Activated CD4-positive, alpha-beta T cell treated with anti-CD3 and anti-CD28 coated beads, Interleukin-10, Interleukin-2, amounts not matched to agents 100 ng/mL and 50 ng/mL, durations not matched to agents 16 hours and 8 hours (primary cell): ENCODE data around the gene SSC5D.

Experiments
- DNase-seq: peaks from one replicate; pipeline ENCODE4 v3.0.0-alpha.2; 2020

The SSC5D gene

GRCh38 chr19:55474269-55475265 is 13.7 kb upstream of the SSC5D start:
- DNase-seq, result no peak

DNA sequence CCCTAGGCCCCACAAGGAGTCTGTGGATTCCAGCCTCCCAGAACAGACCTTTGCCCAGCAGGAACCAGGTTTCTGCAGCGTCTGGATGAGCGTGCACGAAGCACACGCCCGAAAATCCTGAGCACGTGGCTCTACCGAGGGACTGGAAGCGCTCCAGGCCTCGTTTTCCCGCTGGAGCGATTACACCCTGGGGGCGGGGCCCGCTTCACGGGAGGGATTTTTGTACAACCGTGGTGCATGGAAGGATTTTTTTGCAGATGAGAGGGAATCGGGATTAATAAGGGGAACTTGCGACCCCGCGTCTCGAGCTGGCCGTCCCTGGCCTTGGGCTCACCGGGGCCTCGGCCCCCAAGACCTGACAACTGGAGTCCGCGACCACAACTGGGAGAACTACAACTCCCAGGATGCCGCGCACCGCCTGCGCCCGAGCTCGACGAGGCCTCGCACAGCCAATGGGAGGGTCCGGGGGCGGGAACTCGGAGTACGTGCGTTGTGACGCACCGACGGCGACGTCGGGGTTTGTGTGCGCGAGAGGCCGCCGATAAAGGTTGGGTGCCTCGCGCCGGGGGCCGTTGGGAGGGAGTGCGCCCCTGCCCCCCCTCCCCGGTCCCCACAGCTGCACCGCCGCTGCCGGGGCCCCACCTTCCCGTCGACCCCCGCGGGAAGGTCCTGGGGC is 12.0 kb upstream of the SSC5D start, which contains the start of gene ZNF628:
ZNF628 (plus strand) TSS at position 518 of the 676 bp plus-strand sequence. CDS start 3,294 bp downstream, outside the sequence.
- peak; percentile 99 for DNase-seq

DNA sequence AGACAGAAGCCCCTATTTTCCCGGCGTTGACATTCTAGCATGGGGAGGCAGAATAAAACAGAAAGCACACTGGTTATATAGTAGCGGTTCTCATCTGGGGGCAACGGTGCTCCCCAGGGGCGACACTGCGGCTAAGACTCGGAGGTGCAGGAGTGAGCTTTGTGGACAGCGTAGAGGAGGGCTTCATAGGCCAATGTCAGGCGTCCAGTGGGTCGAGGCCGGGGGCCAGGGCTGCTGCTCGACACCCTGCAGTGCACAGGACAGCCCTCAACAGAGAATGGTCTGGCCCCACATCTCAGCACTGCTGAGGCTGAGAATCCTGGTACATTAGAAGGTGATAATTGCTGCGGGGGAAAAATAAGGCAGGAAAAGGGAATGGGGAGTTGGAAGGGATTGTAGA is 10.3 kb upstream of the SSC5D start:
- DNase-seq, result no peak

DNA sequence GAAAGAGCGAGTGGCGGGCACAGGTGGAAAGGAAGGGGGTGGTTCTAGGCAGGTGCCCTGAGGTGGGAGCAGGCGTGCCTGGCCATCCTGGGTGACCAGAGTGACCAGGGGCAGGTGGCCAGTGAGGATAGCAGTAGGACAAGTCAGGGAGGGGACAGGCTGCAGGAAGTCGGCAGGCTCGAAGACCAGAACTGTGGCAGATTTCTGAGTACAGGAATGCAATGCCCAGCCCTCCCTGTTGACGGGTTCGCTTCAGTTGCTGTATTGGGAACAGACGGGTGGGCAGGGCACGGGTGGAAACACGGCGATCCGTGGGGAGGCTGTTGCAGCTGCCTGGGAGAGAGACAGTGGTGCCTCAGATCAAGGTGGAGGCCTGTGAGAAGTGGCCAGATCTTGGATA is 9.9 kb upstream of the SSC5D start:
- no peak for DNase-seq

DNA sequence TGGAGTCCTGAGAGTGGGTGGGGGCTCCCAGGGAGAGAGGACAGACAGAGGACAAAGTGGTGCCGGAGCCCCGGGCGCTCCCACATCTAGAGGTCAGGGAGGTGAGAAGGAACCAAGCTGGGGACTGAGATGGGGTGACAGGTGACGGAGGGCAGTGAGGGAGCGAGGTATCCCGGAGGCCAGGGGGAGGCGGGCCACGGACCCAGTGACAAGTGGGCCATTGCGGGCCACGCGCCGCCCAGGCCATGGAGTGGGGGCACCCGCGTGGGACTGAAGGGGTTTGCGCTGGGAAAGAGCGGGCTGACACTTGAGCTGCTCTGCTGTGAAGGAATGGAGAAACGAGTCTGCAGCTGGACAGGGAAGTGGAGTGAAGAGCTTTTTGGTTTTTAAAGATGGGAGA is 9.2 kb upstream of the SSC5D start:
- no peak for DNase-seq

DNA sequence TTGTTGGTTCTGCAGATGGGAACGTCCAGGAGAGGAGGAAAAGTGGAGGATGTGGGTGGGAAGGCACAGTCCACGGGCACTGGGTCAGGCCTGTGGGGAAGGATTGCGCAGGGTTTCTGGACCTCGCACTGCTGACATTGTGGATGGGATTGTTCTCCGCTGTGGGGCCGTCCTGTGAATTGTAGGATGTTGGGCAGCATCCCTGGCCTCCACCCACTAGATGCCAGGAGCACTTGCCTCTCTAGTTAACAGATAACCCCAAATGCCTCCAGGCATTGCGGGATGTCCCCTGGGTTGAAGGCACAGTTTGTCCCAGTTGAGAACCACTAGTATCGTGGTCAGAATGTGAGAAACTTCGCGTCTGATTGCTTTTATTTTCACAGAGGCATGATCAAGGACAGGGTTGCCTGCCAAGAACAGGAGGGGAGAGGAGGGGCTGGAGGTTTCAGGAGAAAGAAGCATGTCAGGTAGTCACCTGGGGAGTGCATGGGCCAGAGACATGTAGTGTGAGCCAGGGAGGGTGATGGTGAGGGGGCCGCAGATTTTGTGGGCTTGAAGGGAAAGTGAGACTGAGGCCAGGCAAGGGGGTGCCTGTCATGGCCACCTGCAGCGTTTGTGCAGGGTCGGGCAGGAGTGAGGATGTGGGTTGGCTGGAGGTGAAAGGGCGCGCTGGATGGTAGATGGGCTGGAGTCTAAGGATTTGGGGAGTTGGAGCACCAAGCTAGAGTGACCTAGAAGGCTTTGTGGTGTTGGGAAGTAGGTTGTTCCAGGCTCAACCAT is 8.6 kb upstream of the SSC5D start:
- no peak for DNase-seq

DNA sequence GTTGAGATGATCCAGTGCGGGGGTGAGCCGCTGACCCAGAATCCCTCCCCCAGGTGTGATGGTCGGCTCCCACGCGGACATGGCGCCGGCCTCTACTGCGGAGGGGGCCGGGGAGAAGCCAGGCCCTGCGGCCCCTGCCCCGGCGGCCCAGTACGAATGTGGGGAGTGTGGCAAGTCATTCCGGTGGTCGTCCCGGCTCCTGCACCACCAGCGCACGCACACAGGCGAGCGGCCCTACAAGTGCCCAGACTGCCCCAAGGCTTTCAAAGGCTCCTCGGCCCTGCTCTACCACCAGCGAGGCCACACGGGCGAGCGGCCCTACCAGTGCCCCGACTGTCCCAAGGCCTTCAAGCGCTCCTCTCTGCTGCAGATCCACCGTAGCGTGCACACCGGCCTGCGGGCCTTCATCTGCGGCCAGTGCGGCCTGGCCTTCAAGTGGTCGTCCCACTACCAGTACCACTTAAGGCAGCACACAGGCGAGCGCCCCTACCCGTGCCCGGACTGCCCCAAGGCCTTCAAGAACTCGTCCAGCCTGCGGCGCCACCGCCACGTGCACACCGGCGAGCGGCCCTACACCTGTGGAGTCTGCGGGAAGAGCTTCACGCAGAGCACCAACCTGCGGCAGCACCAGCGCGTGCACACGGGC is 7.0 kb upstream of the SSC5D start:
- DNase-seq, result no peak

DNA sequence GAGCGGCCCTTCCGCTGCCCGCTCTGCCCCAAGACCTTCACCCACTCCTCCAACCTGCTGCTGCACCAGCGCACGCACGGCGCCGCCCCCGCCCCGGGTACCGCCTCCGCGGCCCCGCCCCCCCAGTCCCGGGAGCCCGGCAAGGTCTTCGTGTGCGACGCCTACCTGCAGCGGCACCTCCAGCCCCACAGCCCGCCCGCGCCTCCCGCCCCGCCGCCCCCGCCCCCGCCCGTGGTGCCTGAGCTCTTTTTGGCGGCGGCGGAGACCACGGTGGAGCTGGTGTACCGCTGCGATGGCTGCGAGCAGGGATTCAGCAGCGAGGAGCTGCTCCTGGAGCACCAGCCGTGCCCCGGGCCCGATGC is 6.5 kb upstream of the SSC5D start:
- DNase-seq, result no peak

- DNase-seq, result no peak
Measured at GRCh38 chr19:55482156-55482961, 5.9 kb upstream of the SSC5D start.

GRCh38 chr19:55482967-55483705 is 5.1 kb upstream of the SSC5D start:
- no peak for DNase-seq

DNA sequence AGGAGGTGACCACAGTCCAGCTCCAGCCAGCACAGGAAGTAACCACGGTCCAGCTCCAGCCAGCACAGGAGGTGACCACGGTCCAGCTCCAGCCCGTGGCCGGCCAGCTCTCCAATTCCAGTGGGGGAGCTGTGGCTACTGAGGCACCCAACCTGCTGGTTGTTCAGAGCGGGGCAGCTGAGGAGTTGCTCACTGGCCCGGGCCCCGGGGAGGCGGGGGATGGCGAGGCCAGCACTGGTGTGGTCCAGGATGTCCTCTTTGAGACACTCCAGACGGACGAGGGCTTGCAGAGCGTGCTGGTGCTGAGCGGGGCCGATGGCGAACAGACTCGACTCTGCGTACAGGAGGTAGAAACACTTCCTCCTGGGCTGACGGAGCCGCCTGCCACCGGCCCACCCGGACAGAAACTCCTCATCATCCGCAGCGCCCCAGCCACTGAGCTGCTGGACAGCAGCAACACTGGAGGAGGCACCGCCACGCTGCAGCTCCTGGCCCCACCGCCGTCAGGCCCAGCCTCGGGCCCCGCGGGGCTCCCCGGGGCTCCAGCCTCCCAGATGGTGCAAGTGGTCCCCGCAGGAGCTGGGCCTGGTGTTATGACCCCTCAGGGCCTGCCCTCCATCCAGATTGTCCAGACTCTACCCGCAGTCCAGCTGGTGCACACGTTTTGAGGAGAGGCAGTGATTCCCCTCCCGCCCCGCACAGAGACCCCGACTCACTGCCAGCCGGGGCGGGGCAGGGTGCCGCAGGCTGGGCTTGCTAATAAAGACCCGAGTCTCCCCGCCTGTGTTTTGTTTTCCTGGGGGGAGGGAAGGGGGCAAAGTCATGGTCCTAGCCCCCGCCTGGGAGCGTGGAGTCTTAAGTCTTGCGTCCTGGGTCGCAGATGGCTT is 4.3 kb upstream of the SSC5D start:
- DNase-seq, result no peak

GRCh38 chr19:55484593-55485438 is 3.4 kb upstream of the SSC5D start, which contains the start of gene NAT14:
TSS of gene NAT14 (plus strand) at chr19:55485188. CDS start at chr19:55485709, 521 bp downstream.
- peak; percentile 72 for DNase-seq

GRCh38 chr19:55485439-55486011 is 2.7 kb upstream of the SSC5D start:
- DNase-seq, result no peak

- no peak for DNase-seq
Measured at GRCh38 chr19:55486043-55486970, 1.9 kb upstream of the SSC5D start.

GRCh38 chr19:55486971-55487923 is 989 bp upstream of the SSC5D start:
- DNase-seq, result peak; percentile 50
